ENCODE data around the gene LSAMP.

The LSAMP gene

DNA sequence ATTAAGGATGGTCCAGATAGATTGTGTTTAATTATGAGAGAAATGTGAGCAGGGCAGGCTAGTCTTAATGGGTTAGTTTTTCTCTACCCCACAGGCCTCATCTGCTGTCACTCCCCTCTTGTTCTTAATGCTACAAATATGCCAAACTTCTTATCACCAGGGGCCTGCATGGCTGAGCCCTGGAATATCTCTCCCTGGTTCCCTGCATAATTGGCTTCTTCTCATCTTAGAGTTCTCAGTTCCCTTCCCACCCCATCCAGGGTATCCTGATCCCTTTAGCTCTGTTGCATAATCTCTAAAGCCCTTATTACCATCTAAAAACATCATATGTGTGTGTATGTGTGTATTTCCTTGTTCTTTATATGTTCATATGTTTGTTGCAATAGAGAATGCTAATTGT lies 279.6 kb downstream of the LSAMP start:
- H3K4me3 ChIP-seq (ENCODE audit: control insufficient read depth, low read depth, low read length) = no peak overlapping the region
- TF ChIP-seq, protein P1, sequence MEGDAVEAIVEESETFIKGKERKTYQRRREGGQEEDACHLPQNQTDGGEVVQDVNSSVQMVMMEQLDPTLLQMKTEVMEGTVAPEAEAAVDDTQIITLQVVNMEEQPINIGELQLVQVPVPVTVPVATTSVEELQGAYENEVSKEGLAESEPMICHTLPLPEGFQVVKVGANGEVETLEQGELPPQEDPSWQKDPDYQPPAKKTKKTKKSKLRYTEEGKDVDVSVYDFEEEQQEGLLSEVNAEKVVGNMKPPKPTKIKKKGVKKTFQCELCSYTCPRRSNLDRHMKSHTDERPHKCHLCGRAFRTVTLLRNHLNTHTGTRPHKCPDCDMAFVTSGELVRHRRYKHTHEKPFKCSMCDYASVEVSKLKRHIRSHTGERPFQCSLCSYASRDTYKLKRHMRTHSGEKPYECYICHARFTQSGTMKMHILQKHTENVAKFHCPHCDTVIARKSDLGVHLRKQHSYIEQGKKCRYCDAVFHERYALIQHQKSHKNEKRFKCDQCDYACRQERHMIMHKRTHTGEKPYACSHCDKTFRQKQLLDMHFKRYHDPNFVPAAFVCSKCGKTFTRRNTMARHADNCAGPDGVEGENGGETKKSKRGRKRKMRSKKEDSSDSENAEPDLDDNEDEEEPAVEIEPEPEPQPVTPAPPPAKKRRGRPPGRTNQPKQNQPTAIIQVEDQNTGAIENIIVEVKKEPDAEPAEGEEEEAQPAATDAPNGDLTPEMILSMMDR (IDR thresholded peaks at IDR 0.05; ENCODE audit: control insufficient read depth, insufficient read depth, low read depth, low read length, missing control alignments) = no peak
- no peak for DNase-seq (ENCODE audit: low read depth)

DNA sequence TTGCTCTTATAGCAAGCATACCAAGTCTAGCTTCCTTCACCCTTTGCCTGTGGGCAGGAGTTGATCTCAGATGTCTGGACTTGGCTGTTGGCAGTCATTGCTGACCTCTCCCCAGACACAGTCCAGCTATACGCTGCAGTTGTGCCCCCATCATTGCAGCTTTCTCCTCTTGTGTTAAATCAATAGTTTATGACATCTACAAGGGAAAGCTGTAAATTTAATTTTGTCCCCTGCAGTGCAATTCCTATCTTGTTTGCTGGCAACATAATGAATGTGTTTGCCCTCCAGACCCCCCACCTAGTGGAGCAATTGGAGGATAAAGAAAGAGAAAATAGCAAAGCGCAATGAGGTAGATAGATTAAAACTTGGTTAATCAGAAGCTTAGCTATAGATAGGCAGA lies 280.2 kb downstream of the LSAMP start:
- TF ChIP-seq, protein P1 (IDR thresholded peaks at IDR 0.05; ENCODE audit: control insufficient read depth, insufficient read depth, low read depth, low read length, missing control alignments) = no peak
- H3K4me3 ChIP-seq (ENCODE audit: control insufficient read depth, low read depth, low read length) = no peak overlapping the region
- DNase-seq (ENCODE audit: low read depth) = no peak

DNA sequence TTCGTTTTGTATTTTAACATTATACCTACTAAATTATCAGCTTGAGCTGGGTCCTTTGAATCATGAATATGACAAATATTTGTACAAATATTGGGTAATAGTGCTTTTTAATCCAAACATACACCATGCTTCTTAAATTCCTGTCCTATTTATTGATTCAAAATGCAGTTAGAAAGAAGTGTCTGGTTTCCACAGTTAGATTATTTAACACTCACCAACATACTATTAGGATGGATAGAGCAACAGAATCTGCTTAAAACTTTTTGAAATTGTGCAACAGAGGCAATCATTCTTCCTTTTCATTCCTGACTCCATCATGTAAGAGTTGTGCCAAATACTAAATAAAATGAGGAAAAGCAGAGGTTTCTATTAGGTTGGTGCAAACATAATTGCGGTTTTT lies 281.2 kb downstream of the LSAMP start:
- no peak for DNase-seq (ENCODE audit: low read depth)
- no peak overlapping the region for H3K4me3 ChIP-seq (ENCODE audit: control insufficient read depth, low read depth, low read length)
- TF ChIP-seq, protein P1 (IDR thresholded peaks at IDR 0.05; ENCODE audit: control insufficient read depth, insufficient read depth, low read depth, low read length, missing control alignments) = no peak

DNA sequence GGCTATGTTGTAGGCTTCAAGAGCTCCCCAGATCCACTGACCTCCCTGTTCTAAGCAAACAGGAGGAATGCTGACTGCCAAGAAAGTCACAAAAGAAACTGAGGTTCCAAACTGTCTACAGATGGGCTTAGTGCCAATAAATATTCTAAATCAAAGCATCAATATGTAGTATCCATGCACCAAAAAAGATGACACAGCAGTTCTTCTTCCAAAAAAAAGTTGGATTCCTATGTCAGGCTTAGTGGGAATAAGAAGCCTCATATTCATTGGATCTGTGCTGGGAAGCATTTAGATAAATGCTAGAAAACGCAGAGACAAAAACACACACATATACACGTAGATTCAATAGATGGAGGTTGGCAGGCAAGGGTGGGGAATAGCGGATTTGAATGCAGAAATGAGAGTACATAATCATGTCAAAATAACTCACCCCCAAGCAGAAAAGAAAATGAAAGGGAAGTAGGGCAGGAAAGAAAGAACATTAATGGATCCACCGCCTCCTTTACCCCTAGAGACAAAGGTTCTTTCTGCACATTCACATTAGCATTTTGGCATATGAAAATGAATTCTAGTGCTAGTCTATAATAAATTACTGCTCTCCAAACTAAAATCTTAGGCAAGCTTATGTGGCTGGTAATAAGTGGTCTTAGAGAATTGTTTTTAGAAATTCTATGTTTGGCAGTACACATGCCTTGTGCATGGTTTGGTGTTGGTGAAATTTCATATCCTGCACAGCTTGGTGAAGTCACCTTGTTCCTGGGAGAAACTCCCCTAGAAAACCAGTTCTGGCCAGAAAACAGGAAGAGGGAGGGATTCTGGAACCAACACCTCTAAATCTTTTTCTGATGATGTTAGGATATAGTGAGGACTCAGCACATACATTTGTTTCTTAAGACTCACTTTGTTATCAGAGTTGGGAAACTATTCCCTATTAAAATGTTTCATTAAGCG lies 283.4 kb downstream of the LSAMP start:
- no peak overlapping the region for H3K4me3 ChIP-seq (ENCODE audit: control insufficient read depth, low read depth, low read length)
- DNase-seq (ENCODE audit: low read depth) = no peak
- TF ChIP-seq, protein P1 (IDR thresholded peaks at IDR 0.05; ENCODE audit: control insufficient read depth, insufficient read depth, low read depth, low read length, missing control alignments) = no peak

DNA sequence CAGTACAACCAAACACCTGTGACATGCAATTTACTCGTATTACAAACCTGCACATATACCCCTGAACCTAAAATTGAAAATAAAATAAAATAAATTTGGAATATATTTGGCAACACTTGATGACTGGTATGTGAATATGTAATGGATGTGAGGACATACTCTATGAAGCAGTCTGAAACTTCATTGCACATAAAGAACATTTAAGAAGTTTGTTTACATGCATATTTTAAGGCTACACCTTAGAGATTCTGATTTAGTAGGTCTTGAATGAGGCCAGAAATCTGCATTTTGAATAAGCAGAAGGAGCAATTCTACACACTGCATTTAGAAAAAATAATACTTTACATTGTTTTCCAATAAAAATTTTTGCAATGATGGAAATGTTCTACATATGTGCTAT lies 284.7 kb downstream of the LSAMP start:
- TF ChIP-seq, protein P1 (IDR thresholded peaks at IDR 0.05; ENCODE audit: control insufficient read depth, insufficient read depth, low read depth, low read length, missing control alignments) = no peak
- no peak for DNase-seq (ENCODE audit: low read depth)
- H3K4me3 ChIP-seq (ENCODE audit: control insufficient read depth, low read depth, low read length) = no peak overlapping the region

DNA sequence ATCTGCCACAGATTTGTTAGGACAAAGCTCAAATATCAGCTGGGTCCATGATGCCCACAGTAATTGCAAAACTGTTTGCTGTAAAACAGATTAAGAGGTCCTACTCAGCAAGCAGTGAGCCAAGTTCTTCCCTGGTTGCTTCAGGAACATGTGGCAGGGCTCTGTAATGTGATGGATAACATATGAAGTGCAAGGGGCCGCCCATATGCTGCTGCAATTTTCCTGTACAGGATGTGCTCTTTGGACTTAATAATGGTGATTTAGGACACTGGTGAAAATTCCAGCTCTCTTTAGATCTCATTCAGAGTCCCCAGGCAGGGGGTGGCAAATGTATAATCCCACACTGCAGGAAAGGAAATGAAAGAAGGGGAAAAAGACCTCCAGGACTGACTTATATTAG lies 289.4 kb downstream of the LSAMP start:
- no peak overlapping the region for H3K4me3 ChIP-seq (ENCODE audit: control insufficient read depth, low read depth, low read length)
- DNase-seq (ENCODE audit: low read depth) = no peak
- TF ChIP-seq, protein P1 (IDR thresholded peaks at IDR 0.05; ENCODE audit: control insufficient read depth, insufficient read depth, low read depth, low read length, missing control alignments) = no peak
